Measurements from ENCODE around the gene ID3. TPM values are rescaled to one million over a fixed set of nuclear protein-coding genes. Genes with fewer than 3 reads are reported as not detected.
A peak's percentile ranks its signal among the peaks of the same experiment; 100 is the strongest.

ID3 gene, protein sequence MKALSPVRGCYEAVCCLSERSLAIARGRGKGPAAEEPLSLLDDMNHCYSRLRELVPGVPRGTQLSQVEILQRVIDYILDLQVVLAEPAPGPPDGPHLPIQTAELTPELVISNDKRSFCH
- polyA plus RNA-seq (ENCODE audit: insufficient read length) = 264 TPM
- long read RNA-seq, donor 1, transcript ID3-201 (3 exons, 1,251 nt) = major isoform, 815 of 883 reads
- long read RNA-seq, donor 1, transcript ID3-203 (2 exons, 892 nt) = minor isoform, 18 of 883 reads
- long read RNA-seq, donor 1, transcript ID3-202 (2 exons, 623 nt) = minor isoform, 13 of 883 reads
- long read RNA-seq, donor 1, partial matches to known transcripts = 0 of 883 reads
- long read RNA-seq, donor 1, other reads (novel, unspliced or antisense) = 37 of 883 reads
- long read RNA-seq, donor 2, transcript ID3-201 (3 exons, 1,251 nt) = major isoform, 485 of 529 reads
- long read RNA-seq, donor 2, transcript ID3-202 (2 exons, 623 nt) = minor isoform, 9 of 529 reads
- long read RNA-seq, donor 2, partial matches to known transcripts = 0 of 529 reads
- long read RNA-seq, donor 2, other reads (novel, unspliced or antisense) = 31 of 529 reads
- long read RNA-seq, donor 3, transcript ID3-202 (2 exons, 623 nt) = minor isoform, 10 of 440 reads
- long read RNA-seq, donor 3, transcript ID3-201 (3 exons, 1,251 nt) = major isoform, 400 of 440 reads
- long read RNA-seq, donor 3, transcript ID3-203 (2 exons, 892 nt) = minor isoform, 24 of 440 reads
- long read RNA-seq, donor 3, partial matches to known transcripts = 0 of 440 reads
- long read RNA-seq, donor 3, other reads (novel, unspliced or antisense) = 6 of 440 reads
- long read RNA-seq, donor 4, transcript ID3-201 (3 exons, 1,251 nt) = major isoform, 36 of 41 reads
- long read RNA-seq, donor 4, partial matches to known transcripts = 0 of 41 reads
- long read RNA-seq, donor 4, other reads (novel, unspliced or antisense) = 0 of 41 reads
- long read RNA-seq, donor 5, transcript ID3-201 (3 exons, 1,251 nt) = major isoform, 903 of 979 reads
- long read RNA-seq, donor 5, transcript ID3-203 (2 exons, 892 nt) = minor isoform, 18 of 979 reads
- long read RNA-seq, donor 5, transcript ID3-202 (2 exons, 623 nt) = minor isoform, 16 of 979 reads
- long read RNA-seq, donor 5, partial matches to known transcripts = 0 of 979 reads
- long read RNA-seq, donor 5, other reads (novel, unspliced or antisense) = 42 of 979 reads
- long read RNA-seq, donor 6, transcript ID3-201 (3 exons, 1,251 nt) = major isoform, 699 of 742 reads
- long read RNA-seq, donor 6, transcript ID3-202 (2 exons, 623 nt) = minor isoform, 6 of 742 reads
- long read RNA-seq, donor 6, transcript ID3-203 (2 exons, 892 nt) = minor isoform, 15 of 742 reads
- long read RNA-seq, donor 6, partial matches to known transcripts = 0 of 742 reads
- long read RNA-seq, donor 6, other reads (novel, unspliced or antisense) = 22 of 742 reads
- long read RNA-seq, donor 7, transcript ID3-201 (3 exons, 1,251 nt) = major isoform, 749 of 816 reads
- long read RNA-seq, donor 7, transcript ID3-202 (2 exons, 623 nt) = minor isoform, 15 of 816 reads
- long read RNA-seq, donor 7, transcript ID3-203 (2 exons, 892 nt) = minor isoform, 20 of 816 reads
- long read RNA-seq, donor 7, partial matches to known transcripts = 0 of 816 reads
- long read RNA-seq, donor 7, other reads (novel, unspliced or antisense) = 32 of 816 reads
- long read RNA-seq, donor 8, transcript ID3-201 (3 exons, 1,251 nt) = major isoform, 195 of 214 reads
- long read RNA-seq, donor 8, transcript ID3-202 (2 exons, 623 nt) = minor isoform, 5 of 214 reads
- long read RNA-seq, donor 8, partial matches to known transcripts = 0 of 214 reads
- long read RNA-seq, donor 8, other reads (novel, unspliced or antisense) = 12 of 214 reads

GRCh38 chr1:23559136-23559984, at the start of gene ID3:
Gene ID3 (minus strand): TSS chr1:23559501. CDS start chr1:23559426, 75 bp downstream.
- DNase-seq = peak; percentile 98

GRCh38 chr1:23607944-23608343, 48.6 kb upstream of the ID3 start:
- DNase-seq = no peak

DNA sequence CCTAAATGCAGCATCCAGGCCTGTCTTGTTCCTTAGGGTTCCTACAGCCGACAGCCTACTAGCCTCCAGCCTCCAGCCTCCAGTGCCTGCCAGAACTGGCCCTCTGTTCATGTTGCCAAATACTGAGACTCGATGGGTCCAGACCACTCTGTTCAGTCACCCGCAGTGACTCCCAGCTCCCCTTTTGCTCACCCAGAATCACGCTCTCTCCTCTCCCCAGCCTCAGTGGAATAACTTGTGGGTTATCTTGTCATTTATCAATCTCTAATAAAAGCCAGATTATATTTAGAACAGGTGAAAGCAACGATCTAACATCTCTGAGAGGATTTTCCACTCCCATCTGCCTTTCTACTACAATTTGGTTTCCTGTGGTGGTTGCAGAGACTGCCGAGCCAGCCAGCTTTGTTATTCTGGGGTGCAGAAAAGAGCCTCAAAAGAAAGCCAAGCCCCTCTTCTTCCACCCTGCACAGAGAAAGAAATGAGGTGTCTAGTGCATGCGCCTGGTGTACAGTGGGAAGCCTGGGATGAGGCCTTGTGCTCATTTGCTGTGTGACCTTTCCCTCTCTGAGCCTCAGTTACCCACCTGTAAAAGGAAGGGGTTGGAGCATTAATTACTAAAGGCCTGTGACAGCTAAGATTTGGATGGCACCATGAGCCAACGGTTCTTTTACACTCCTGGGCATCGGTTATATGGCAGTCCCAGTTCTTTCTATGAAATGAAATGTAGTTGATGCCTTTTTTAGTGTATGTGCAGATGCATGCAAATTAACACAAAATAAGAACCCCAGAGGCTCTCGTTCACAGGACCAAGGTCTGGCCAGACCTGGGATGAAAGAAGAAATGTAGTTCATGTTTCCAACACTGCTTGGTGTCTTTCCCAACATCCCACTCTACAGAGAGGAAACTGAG, 42.9 kb upstream of the ID3 start:
- DNase-seq = no peak

GRCh38 chr1:23601135-23601967, 42.0 kb upstream of the ID3 start:
- no peak for DNase-seq

DNA sequence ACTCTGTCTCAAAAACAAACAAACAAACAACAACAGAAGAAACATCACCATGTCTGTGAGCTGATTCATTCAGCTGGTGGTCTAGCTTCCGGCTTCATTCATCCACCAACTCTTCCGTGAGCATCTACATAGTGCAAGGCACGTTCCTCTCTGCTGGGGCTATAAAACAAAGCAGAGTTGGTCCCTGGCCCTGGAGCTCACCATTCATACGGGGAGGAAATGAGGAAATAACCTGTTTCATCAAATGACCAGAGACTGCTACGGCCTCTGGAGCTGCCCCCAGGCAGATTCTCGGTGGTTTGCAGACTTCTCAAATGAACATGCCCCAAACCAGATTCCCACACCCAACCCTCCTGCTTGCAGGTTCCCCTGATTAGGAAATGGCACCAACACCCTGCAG, 41.0 kb upstream of the ID3 start:
- DNase-seq = no peak

DNA sequence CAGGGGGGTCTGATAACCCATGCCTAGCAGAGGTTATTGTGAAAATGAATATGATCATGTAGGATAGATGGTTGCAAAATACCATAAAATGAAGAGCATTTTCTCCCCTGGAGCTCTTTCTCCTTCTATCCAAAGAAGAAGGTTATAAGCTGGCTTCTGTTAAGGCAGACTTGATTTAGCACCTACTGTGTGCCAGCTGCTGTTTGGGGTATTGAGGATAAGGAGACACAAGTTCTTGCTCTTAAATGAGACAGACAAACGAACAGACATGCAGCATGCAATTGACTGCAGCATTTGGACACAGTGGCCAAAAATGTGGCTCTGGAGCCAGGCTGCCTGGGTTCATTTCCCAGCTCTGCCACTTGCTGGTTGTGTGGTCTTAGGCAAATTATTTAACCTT, 39.8 kb upstream of the ID3 start:
- no peak for DNase-seq

DNA sequence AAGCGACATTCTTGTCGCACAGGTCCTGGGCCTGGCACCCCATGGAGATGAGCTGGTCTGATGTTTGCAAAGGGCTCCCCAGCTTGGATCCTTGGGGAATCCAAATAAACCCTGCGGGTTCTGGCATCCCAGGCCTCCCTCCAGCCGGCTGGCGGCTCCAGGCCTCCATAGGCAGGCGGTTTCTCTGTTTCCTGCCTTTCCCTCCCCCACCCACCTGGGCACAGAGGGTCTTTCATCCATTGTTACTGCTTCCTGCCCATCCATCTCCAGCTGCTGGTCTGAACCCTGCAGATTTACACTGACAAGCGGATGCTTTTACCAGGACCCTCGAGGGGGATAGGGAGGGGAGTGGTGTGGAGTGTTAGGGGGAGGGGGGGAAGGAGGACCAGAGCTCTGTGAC, 39.1 kb upstream of the ID3 start:
- no peak for DNase-seq

GRCh38 chr1:23597635-23598388, 38.5 kb upstream of the ID3 start:
- DNase-seq = no peak

DNA sequence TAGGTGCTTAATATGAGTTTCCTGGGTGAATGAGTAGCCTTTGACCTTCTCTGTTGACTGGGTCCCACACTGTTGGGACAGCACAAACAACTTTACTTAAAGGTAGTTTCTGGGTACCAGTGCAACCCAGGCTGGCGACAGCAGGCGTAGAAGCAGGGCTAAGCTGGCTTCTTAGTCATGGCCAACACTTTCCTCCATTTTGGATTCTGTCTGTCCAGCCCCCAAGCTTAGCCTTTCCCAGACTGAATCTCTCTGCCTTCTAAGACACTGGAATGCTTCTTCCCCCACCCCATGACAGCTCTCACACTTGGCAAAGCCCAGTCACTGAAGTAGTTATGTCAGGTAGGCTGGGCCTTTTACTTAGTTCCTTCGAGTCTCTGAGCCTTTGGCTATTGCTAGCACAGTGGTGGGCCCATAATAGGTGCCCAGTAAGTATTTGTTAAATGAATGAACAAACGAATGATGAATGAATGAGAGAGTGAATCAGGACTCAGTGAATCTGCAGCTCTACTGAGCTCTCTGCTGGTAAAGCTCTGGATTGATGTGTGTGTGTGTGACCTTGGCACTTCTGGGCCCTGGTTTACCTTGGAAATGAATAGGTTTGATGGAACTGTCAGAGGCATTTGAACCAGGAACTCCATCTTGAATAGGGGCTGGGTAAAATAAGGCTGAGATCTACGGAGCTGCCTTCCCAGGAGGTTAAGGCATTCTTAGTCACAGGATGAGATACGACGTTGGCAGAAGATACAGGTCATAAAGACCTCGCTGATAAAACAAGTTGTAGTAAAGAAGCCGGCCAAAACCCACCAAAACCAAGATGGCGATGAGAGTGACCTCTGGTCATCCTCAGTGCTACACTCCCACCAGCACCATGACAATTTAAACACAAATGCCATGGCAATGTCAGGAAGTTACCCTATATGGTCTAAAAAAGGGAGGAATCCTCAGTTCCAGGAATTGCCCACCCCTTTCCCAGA, 37.4 kb upstream of the ID3 start:
- no peak for DNase-seq

DNA sequence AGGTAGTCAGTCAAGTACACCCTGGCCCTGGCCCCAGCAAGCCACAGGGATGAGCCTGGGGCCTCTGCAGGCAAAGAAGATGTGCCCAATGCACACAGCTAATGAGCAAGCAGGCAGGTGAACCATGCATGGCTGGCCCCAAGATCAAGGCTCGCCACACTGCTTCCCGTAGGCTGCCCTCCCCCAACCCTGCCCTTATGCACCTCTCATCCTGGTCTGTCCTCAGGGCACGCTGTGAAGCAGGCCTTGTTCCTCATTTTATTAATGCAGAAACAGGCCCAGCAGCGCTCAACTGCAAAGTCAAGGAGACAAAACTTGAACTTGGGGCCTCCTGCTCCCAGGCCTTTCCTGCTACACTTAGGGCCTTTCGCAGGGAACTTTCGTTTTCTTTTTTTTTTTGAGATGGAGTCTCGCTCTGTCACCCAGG, 35.6 kb upstream of the ID3 start:
- no peak for DNase-seq

DNA sequence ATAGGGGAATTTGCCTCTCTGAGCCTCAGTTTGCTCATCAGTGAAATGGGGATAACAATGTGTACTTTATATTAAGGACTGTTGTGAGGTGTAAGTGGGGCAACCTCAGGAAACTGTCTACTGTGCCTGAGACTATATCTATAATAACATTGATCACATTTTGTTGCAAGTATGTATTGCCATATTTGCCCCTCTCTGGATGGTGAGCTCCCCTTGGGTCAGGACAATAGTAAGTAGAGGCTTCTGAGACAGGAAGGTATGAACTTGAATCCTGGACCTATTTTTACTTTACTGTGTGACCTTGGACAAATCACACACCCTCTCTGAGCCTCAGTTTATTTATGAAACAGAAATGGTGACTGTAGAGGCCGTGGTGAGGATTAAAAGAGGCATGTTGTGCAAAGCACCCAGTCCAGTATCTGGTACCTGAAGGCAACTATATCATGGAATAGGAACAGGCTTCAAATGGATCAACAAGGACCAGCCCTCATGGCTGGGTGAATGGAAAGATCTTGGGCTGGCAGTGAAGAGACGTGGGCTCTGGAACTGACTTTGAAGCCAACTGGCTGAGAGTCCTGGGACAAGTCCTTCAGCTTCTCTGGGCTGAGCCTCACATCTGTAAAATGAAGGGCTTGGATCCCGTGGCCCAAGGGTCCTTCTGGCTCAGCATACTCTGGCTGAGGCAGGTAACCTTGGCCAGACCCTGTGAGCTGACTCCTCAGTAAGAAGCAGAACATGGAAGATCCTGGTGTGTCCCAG, 35.0 kb upstream of the ID3 start:
- DNase-seq = no peak

DNA sequence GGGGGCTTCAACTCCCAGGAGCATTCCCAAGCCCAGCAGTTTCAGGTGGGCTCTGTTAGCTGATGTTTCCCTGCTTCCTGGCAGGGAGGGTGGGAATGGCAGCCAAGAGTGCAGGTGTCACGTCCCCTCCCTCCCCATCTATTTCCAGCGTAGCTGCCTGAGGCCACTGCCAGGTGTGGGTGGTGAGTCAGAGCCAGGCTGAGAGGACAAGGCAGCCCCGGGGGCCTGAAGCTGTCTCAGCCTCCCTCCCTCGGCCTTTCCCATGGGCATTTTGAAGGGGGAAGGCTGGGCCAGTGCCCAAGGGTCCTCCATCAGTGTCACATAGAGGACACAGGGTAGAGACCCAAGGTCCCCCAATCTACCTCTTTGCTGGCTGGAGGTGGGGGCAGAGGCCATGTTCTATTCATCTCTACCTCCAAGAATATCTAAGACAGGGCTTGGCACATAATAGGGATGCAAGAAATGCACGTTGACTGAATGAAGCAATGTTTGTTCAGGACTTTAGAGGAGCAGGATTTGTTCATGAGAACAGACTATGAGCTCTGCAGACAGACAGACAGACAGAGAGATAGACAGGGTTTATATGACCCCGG, 34.4 kb upstream of the ID3 start:
- no peak for DNase-seq

- no peak for DNase-seq
Observed at GRCh38 chr1:23593042-23593521, 33.8 kb upstream of the ID3 start.

DNA sequence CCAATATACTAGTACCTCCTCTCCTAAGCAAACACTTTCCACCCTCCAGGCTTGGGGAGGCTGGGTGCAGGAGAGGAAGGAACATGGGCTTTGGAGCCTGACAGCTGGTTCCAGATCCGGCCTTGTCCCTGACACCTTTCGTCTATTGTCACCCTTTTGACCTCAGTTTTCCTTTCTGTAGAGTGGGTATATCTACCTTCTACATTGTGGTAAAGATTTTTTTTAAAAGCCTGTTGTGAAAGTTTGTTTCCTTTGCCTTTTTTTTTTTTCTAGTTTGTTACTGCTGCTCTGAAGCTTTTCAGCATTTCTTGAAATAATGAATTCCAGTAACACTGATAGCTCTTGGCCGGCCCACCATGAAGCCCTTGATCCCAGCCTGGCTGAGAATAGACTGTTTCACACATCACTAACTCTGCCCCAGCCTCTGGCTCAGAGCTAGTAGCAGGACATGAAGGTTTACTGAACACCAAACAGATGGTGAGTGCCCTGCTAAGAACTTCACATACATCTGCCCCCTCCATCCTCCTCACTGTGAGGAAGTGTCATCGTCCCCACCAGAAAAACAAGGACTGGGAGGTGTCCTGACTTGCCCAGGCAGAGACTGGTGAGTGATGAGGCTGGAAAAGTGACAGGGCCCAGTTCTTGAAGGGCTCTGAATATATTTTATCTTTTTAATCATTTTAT, 33.0 kb upstream of the ID3 start:
- no peak for DNase-seq
